CD14-positive monocyte (primary cell): ENCODE data around the gene TEX29. TPM values are rescaled to one million over a fixed set of nuclear protein-coding genes. Genes with fewer than 3 reads are reported as not detected.

Experiments used
- DNase-seq, 3 donors: peaks; one replicate each; pipeline ENCODE4 v3.0.0-alpha.2; 2011 to 2022
- H2AFZ ChIP-seq: 2 replicates; pipeline ENCODE4 v1.6.0; 2012; ENCODE audit warnings: mild to moderate bottlenecking, low read depth, low read length, inconsistent platforms; ENCODE audit not compliant: insufficient read depth, poor library complexity, severe bottlenecking
- H3K27ac ChIP-seq, 2 donors: 1 replicate in 1 of 2; 2 replicates in 1 of 2; pipeline ENCODE4 v1.5.1; 2012 to 2013; ENCODE audit warnings: low read length in 2 of 2, control low read depth in 1 of 2, inconsistent platforms in 1 of 2, low read depth in 1 of 2, mild to moderate bottlenecking in 1 of 2
- H3K27me3 ChIP-seq, 2 donors: one replicate each; pipeline versions ENCODE4 v1.6.0 to v1.6.1; 2011 to 2013; ENCODE audit warnings: low read length in 2 of 2; ENCODE audit not compliant: control insufficient read depth in 2 of 2, insufficient read depth in 2 of 2
- H3K36me3 ChIP-seq, 2 donors: replicated peaks in 1 of 2; 1 replicate in 1 of 2; 2 replicates in 1 of 2; pipeline versions ENCODE4 v1.5.1 to v1.6.1; 2012 to 2013; ENCODE audit warnings: low read length in 2 of 2, control low read depth in 1 of 2, inconsistent platforms in 1 of 2, mild to moderate bottlenecking in 1 of 2; ENCODE audit not compliant: insufficient read depth in 2 of 2, control insufficient read depth in 1 of 2
- H3K4me1 ChIP-seq, 2 donors: 1 replicate in 1 of 2; 2 replicates in 1 of 2; pipeline versions ENCODE4 v1.5.1 to v1.6.1; 2012 to 2013; ENCODE audit warnings: low read length in 2 of 2, control low read depth in 1 of 2, inconsistent platforms in 1 of 2, mild to moderate bottlenecking in 1 of 2, moderate library complexity in 1 of 2; ENCODE audit not compliant: insufficient read depth in 2 of 2, control insufficient read depth in 1 of 2
- H3K4me2 ChIP-seq: replicated peaks from 2 replicates; pipeline ENCODE3; 2012; ENCODE audit warnings: low read length, moderate library complexity, mild to moderate bottlenecking; ENCODE audit not compliant: poor library complexity, severe bottlenecking; ENCODE audit errors: extremely low read depth
- H3K4me3 ChIP-seq, 3 experiments: fragments of 200-600 bp in 1 of 3; sonication (generic) in 1 of 3; replicated peaks in 1 of 3; 1 replicate in 2 of 3; 2 replicates in 1 of 3; pipeline ENCODE4 v1.5.1; 2011 to 2013; ENCODE audit warnings: low read length in 3 of 3, mild to moderate bottlenecking in 3 of 3, control low read depth in 2 of 3, low read depth in 2 of 3, inconsistent platforms in 1 of 3, moderate library complexity in 1 of 3
- H3K79me2 ChIP-seq: 2 replicates; pipeline ENCODE4 v1.6.0; 2012; ENCODE audit warnings: mild to moderate bottlenecking, control low read depth, inconsistent platforms, low read length, moderate library complexity; ENCODE audit not compliant: insufficient read depth
- H3K9ac ChIP-seq: 2 replicates; pipeline ENCODE4 v1.6.0; 2017; ENCODE audit warnings: low read length, mild to moderate bottlenecking; ENCODE audit not compliant: insufficient read depth, poor library complexity, severe bottlenecking
- H3K9me3 ChIP-seq, 2 donors: replicated peaks in 1 of 2; 1 replicate in 1 of 2; 2 replicates in 1 of 2; pipeline versions ENCODE4 v1.5.1 to v1.6.1; 2012 to 2013; ENCODE audit warnings: low read length in 2 of 2, control low read depth in 1 of 2; ENCODE audit not compliant: control insufficient read depth in 1 of 2, insufficient read depth in 1 of 2
- H4K20me1 ChIP-seq: 2 replicates; pipeline ENCODE4 v1.6.0; 2012; ENCODE audit warnings: mild to moderate bottlenecking, low read length, control low read depth, moderate library complexity; ENCODE audit not compliant: insufficient read depth
- H3K27ac Mint-ChIP-seq, 7 donors: one replicate each; pipeline ENCODE4 v1.8.0; 2020; ENCODE audit warnings: mild to moderate bottlenecking in 7 of 7, mixed read lengths in 7 of 7, moderate library complexity in 6 of 7, inconsistent platforms in 2 of 7
- H3K27me3 Mint-ChIP-seq, 3 donors: one replicate each; pipeline ENCODE4 v1.8.0; 2021 to 2022; ENCODE audit warnings: low read depth in 3 of 3, mild to moderate bottlenecking in 3 of 3, mixed read lengths in 3 of 3, moderate library complexity in 3 of 3, inconsistent platforms in 1 of 3
- H3K36me3 Mint-ChIP-seq, 2 donors: one replicate each; pipeline ENCODE4 v1.8.0; 2020; ENCODE audit warnings: mixed read lengths in 2 of 2, inconsistent platforms in 1 of 2, mild to moderate bottlenecking in 1 of 2
- H3K4me1 Mint-ChIP-seq: one replicate; pipeline ENCODE4 v1.8.0; 2020; ENCODE audit warnings: mild to moderate bottlenecking, mixed read lengths
- H3K4me3 Mint-ChIP-seq, 2 donors: one replicate each; pipeline ENCODE4 v1.8.0; 2020; ENCODE audit warnings: mild to moderate bottlenecking in 2 of 2, mixed read lengths in 2 of 2, moderate library complexity in 1 of 2
- H3K9me3 Mint-ChIP-seq, 7 donors: one replicate each; pipeline ENCODE4 v1.8.0; 2020 to 2022; ENCODE audit warnings: mixed read lengths in 7 of 7, mild to moderate bottlenecking in 6 of 7, moderate library complexity in 6 of 7, inconsistent platforms in 2 of 7
- CTCF ChIP-seq: fragments of 200-600 bp; IDR thresholded peaks from one replicate; pipeline ENCODE4 v1.8.0; 2022; ENCODE audit warnings: antibody characterized with exemption, mild to moderate bottlenecking
- WGBS: methylation state at CpG from one replicate; pipeline ENCODE4 v1.1.5; 2013; ENCODE audit warnings: missing lambda C conversion rate; ENCODE audit not compliant: insufficient coverage; 5-methylcytosine and 5-hydroxymethylcytosine counted together
- intact Hi-C, 2 donors: fragments of 100-400 bp; cut with micrococcal nuclease; formaldehyde crosslinking; loops; one replicate each; pipeline versions ENCODE4 v1.15.0 to v1.15.1; 2023
- polyA plus RNA-seq, 3 donors: library from polyadenylated mRNA; depleted of rRNA in 1 of 3; unstranded in 2 of 3; stranded (reverse) in 1 of 3; fragments of 300-500 nt in 2 of 3; fragments of >200 nt in 1 of 3; fragmentation: Illumina TruSeq in 2 of 3; gene quantifications; 1 replicate in 2 of 3; 2 replicates in 1 of 3; pipeline ENCODE4 v1.2.3, GENCODE V29; 2012 to 2021

Gene TEX29
- polyA plus RNA-seq, 3 donors: 0.27 to 0.29 TPM; not detected in 1

- Histone ChIP-seq H3K27ac (no peak overlapping the region), H3K27me3 (no peaks in the 10 kb centered on the region), H4K20me1 (no peaks in the 10 kb centered on the region), H3K4me2 (no peak overlapping the region), H3K4me1 (no peaks in the 10 kb centered on the region), H3K4me3 (no peak overlapping the region), H3K79me2 (no peaks in the 10 kb centered on the region), H3K36me3 (no peaks in the 10 kb centered on the region), H2AFZ (no peak overlapping the region), H3K9ac (no peak overlapping the region), H3K9me3 (no peaks in the 10 kb centered on the region)
- Mint-ChIP-seq H3K36me3 (no peaks in the 10 kb centered on the region), H3K27me3 (peaks cover 0 to 7% (median 5%) of the 10 kb centered on the region in 3 donors), H3K27ac (no peak overlapping the region), H3K4me3 (no peak overlapping the region), H3K9me3 (peaks cover 0 to 12% (median 3%) of the 10 kb centered on the region in 7 donors), H3K4me1 (no peaks in the 10 kb centered on the region)
- intact Hi-C loops: no loop called here
- no peak for TF ChIP-seq CTCF
- WGBS: 85% methylated on average over 14 of the region's 14 CpGs
- DNase-seq: no peak
These were observed 3.1 kb downstream of the TEX29 start for GRCh38 chr13:111323549-111323948.

GRCh38 chr13:111323950-111324651 is 3.7 kb downstream of the TEX29 start:
- Mint-ChIP-seq H3K27me3 (peaks cover 0 to 7% (median 5%) of the 10 kb centered on the region in 3 donors), H3K27ac (no peak overlapping the region)
- intact Hi-C loops: no loop called here

More at GRCh38 chr13:111323950-111324651, 3.7 kb downstream of the TEX29 start:
- H3K4me2 ChIP-seq: no peak overlapping the region
- no peaks in the 10 kb centered on the region for H3K4me1 ChIP-seq
- no peaks in the 10 kb centered on the region for H3K9me3 ChIP-seq
- TF ChIP-seq CTCF: no peak
- no peak overlapping the region for H3K27ac ChIP-seq
- H3K4me1 Mint-ChIP-seq: no peaks in the 10 kb centered on the region
- H4K20me1 ChIP-seq: no peaks in the 10 kb centered on the region
- WGBS: 86% methylated on average over 13 of the region's 17 CpGs
- H3K4me3 ChIP-seq: no peak overlapping the region
- no peak for DNase-seq
- H3K4me3 Mint-ChIP-seq: no peak overlapping the region
- no peak overlapping the region for H3K9ac ChIP-seq
- H3K36me3 ChIP-seq: no peaks in the 10 kb centered on the region
- no peaks in the 10 kb centered on the region for H3K36me3 Mint-ChIP-seq
- H3K79me2 ChIP-seq: no peaks in the 10 kb centered on the region
- H3K27me3 ChIP-seq: no peaks in the 10 kb centered on the region
- H2AFZ ChIP-seq: no peak overlapping the region
- peaks cover 0 to 12% (median 3%) of the 10 kb centered on the region in 7 donors for H3K9me3 Mint-ChIP-seq
